Activated T-cell treated with anti-CD3 and anti-CD28 coated beads, Interleukin-2, amount 50 U/mL, for 48 hours (primary cell): Measurements from ENCODE around the gene GPR183.
A peak's percentile ranks its signal among the peaks of the same experiment; 100 is the strongest.

Experiments
- DNase-seq, 2 experiments: peaks; one replicate each; pipeline ENCODE4 v3.0.0-alpha.2; 2020

GPR183 gene

DNA sequence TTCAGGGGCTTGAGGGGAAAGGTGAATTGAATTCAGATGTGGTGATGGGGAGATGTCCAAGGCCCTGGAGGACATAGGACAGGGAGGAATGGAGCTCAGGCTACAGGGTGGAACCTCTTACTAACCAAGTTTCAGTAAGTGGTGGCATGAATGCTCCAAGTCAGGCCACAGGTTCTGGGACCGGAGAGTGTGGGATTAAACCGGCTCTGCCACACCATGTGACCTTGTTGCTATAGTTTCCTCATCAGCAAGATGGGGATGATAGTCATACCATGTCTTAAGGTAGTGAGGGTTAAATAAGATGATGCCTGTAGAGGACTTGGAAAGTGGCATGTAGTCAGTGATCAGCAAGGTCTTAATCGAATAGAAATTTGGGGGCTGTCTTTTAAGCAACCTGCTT, 16.3 kb downstream of the GPR183 start:
- DNase-seq = no peak

DNA sequence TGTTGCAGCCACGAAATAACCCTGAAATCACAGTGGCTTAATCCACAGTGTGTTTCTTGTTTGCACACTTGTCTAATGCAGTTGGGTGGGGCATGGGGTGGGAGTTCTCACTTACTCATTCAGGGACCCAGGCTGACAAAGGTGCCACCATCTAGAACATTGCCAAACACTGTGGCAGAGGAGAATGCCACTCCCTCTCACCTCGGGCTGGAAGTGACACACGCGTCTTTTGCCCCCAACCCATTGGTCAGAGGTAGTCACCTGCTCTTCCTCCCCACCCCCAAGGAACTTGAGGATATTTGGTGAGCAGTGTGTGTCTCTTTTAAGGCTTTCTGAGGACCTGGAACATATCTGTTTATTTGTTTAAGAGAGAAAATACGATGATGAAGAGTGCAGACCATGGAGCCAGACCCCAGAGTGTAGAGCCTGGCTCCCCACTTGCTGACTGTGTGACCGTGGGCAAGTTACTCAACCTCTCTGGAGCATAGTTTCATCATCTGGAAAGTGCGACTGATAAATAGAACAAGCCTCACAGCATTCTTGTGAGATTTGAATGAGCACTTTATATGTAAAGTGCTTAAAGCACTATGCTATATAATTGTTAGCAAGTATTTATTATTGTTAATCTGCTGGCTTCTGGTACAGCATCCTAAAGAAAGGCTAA, 17.4 kb downstream of the GPR183 start:
- peak; percentile 74 to 77 for DNase-seq

GRCh38 chr13:99289271-99289670, 17.9 kb downstream of the GPR183 start:
- no peak for DNase-seq

GRCh38 chr13:99288089-99288488, 19.1 kb downstream of the GPR183 start:
- DNase-seq = peak; percentile 68 to 74

GRCh38 chr13:99287551-99287950, 19.6 kb downstream of the GPR183 start:
- DNase-seq = no peak

DNA sequence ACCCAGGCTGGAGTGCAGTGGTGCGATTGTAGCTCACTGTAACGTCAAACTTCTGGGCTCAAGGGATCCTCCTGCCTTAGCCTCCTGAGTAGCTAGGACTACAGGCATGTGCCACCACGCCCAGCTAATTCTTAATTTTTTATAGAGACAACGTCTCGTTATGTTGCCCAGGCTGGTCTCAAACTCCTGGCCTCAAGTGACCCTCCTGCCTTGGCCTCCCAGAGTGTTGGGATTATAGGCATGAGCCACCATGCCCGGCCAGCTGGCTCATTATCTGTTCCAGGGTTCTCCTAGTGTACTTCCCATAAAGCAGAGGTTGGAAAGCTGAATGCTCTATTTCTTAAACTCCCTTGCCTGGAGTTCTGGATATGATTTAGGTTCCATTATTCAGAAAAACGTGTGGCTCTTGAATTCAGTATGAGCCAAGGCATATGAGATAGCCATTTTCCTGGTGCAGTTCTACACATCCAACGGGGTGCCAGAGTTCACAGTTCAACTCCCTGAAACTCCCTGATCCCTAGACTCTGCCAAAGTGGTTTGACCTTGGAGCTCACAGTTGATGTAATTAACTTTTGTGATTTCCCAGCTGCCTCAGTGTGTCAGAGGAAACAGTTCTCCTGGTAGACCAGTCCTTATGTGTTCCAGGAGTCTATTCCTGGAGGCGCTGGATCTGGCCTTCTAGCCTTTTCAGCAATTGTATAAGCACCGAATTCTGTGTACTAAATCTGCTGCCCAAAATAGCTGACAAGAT, 21.6 kb downstream of the GPR183 start:
- no peak for DNase-seq

- no peak for DNase-seq
These were observed 24.7 kb downstream of the GPR183 start for GRCh38 chr13:99282264-99283231.

DNA sequence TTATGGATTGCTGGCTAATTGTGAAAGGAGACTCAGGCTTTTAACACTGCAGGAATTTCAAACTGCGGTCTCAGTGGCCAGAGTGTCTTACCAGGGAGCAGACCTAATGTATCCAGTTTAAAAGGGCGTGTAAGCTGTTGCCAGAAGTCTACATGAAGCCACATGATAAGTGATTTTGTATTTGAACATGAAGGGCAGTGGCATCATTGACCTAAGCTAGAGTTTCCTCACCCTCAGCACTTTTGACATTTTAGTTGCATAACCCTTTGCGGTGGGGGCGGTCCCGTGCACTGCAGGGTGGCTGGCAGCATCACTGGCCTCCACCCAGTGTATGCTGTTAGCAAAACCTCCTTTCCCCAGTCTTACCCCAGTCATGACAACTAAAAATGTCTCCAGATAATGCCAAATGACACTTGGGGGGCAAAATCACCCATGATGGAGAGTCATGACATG, 25.4 kb downstream of the GPR183 start:
- DNase-seq = no peak

- DNase-seq = no peak
These were observed 27.0 kb downstream of the GPR183 start for GRCh38 chr13:99280166-99280565.

GRCh38 chr13:99279637-99280036, 27.6 kb downstream of the GPR183 start:
- DNase-seq = no peak

DNA sequence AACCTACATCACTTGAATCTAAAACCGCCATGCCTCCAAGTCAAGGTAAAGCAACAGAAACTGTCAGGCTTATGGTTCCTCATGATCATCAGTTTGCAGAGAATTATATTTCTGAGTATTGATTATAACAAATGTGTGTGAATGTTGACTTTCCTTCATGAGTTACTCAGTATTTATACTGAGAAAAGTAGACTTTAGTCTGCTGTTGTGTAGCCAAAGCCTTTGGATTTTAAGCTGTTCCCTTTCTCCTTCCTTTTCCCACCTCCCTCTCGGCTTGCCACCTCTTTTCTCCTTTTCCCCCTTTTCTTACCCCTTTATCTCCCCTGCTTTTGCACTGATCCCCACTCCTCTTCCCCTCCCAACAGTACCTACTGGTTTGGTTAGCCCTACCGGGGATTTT, 28.4 kb downstream of the GPR183 start:
- DNase-seq = no peak

DNA sequence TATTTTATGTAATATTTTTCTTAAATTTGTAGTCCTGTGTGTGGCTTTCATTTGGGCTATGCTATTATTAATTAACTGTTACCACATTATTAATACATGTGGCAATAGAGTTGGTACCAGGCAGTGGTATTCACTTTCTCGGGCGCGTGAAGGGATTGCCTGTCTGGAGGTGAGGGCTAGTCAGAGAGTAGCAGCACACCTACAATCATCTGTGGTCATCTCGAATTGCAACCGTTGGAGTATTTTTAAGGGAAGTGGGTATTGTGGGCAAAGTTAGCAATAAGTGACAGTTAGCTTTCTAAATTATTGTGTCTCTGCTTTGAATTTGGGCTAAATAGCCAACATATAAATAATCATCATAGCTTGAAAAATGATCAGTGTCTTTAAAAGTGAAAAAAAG, 29.0 kb downstream of the GPR183 start:
- no peak for DNase-seq

GRCh38 chr13:99277629-99278028, 29.6 kb downstream of the GPR183 start:
- DNase-seq = no peak

- DNase-seq = no peak
These were observed 30.5 kb downstream of the GPR183 start for GRCh38 chr13:99276706-99277105.

GRCh38 chr13:99275093-99275469, 32.1 kb downstream of the GPR183 start:
- no peak for DNase-seq

DNA sequence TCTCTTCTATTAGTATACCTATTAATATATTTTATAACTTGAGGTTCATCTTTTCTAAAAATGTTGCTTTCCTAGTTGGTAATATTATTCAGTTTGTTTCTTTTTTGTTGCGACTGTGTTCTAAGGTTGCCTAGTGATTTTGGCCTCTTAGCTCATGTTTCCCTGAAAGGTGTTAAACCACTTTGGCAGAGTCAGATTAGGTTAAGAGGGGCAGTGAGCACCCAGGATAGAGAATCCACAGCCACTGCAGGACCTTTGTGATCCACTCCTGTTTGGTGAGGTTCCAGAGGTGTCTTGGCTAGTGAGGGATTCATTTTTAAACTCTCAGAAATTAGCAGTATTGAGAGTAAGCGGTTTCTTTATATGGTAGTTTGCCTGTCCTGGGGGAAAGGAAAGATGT, 34.1 kb downstream of the GPR183 start:
- DNase-seq = no peak

DNA sequence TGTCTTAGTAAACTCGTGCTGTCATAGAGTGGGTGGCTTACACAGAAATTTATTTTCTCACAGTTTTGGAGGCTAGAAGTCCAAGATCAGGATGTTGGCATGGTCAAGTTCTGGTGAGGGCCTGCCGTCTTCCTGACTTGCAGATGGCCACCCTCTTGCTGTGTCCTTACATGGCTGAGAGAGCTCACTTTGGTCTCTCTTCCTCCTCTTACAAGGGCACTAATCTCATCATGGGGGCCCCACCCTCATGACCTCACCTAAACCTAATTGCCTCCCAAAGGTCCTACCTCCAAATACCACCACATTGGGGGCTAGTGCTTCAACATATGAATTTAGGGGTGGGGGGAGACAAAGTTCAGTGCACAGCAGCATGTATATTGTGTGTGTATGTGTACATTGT, 34.7 kb downstream of the GPR183 start:
- no peak for DNase-seq

DNA sequence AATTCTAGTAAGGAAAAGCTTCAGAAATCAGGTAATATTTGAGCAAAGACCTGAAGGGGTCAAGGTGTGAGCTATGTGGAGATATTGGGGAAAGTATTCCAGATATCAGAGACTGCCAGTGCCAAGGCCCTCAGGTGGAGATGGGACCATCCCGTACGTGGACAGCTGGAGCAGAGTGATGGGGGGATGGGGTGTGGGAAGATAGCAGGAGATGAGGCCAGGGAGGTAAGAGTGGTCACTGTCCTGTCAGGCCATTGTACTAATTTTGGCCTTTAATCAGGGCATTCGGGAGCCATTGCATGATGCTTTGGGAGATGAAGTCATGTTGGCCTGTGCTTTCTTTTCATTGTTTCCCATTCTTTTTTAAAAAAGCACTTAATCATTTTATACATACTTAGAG, 36.0 kb downstream of the GPR183 start:
- DNase-seq = no peak

DNA sequence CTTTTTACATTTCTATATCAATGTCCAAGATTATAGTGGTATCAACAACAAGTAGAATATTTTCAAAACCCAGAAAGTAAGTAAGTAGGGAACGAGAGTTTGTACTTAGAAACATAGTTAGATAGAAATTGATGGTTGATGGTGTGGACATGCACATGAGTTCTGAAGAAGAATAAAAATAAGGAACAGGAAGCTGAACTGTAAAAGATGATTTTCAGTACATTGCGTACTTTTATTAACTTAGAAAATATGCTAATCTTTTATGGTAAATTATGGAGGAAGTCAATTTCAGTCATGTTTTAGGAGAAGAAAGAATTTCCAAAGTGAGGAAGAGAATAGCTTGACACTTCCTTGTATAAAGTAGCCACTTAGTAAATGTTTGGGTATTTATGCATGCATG, 36.7 kb downstream of the GPR183 start:
- DNase-seq = no peak

DNA sequence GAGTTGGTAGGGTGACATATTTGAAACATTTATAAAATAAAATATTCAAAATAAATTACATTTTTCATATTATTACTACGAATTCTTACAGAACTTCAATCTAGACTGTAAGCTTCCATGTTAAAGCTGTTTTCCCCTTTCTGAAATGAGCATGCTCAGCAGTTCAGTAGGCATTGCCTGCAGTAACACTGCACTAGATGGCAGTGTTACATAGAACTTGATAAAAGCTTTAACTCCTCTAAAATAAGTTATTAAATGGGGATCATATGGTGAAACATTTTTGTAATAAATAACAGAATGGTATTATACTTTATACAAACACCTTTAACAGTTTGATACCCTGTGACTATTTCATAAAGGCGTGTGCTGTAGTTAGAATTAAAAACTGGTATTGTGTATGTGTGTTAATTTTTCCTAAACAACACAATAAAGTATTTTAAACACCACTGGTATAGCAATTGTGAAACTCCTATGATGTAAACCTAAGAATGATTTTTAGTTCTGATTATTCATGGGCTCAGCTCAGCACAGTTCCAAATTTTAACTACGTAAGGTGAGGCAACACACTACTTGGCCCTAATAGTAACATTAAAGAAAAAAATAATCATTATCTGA, 37.5 kb downstream of the GPR183 start:
- no peak for DNase-seq

DNA sequence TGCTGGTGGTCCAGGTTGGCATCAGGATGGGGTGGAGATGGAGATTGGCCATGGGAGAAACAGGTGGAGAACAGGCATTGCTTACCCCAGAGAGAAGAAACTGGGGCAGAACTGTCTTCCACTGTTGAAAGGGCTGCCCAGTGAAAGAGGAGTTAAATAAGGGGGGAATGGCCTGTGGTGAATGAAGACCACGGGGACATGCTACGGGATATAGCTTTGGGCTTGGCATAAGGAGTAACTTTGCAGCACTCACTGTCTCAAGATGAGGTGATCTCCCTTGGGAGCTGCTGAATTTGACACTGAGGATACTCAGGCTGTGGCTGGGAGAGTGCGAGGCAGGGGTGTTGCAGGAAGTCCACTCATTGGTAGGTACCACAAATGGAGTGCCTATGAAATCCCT, 38.4 kb downstream of the GPR183 start:
- no peak for DNase-seq

- DNase-seq = no peak
These were observed 39.3 kb downstream of the GPR183 start for GRCh38 chr13:99267927-99268326.

DNA sequence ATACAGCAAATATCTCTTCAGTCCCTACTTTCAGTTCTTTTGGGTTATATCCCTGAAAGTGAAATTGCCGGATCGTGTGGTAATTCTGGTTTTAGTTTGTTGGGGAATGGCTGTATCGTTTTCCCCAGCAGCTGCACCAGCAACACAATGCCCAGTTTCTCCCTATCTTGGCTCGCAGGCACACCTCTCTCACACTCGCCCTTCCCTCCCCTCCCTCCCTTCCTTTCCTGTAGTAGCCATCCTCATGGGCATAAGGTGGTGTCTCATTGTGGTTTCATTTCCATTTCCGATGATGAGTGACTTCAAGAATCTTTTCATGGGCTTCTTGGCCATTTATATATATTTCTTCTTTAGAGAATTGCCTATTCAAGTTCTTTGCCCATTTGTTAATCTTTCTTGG, 40.4 kb downstream of the GPR183 start:
- DNase-seq = no peak
